Measurements from ENCODE around the gene JARID2.

The JARID2 gene

GRCh38 chr6:15245361-15246216 is at the start of gene JARID2:
JARID2 (plus strand) TSS chr6:15246069; CDS start chr6:15246540, 471 bp downstream.
- peak; percentile 70 for DNase-seq

DNA sequence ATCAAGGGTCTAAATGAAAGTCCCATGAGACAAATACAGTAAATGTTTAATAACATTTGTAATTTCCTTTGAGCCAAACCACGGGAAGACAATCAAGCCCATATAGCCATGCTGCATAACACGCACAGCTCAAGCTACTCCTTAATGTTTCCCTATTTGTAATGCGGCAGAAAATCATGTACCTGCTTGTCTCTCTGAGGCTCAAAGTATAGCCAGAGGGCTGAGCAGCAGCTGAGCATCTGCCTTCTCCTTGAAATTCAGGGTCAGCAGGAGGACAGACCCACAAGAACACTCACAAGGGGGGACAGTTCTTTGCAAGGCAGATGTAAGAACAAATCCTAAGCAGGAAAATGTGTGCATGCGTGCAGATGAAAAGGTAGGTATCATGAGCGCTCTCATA is 45.8 kb upstream of the JARID2 start:
- no peak for DNase-seq

DNA sequence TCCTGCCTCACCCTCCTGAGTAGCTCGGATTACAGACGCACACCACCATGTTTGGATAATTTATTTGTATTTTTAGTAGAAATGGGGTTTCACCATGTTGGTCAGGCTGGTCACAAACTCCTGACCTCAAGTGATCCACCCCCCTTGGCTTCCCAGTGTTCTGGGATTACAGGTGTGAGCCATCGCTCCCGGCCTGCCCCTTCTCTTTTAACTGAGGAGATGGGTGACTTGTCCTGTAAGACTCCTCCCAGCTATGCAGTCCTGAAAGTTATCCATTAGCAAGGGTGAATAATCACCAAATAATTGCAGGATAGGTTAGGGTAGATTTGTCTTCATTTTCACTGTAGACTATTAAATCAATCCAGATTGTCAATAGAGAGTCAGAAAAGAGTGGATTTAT is 40.5 kb upstream of the JARID2 start:
- DNase-seq, result no peak

GRCh38 chr6:15206887-15207286 is 39.0 kb upstream of the JARID2 start:
- no peak for DNase-seq

GRCh38 chr6:15207923-15208322 is 37.9 kb upstream of the JARID2 start:
- no peak for DNase-seq

GRCh38 chr6:15213838-15214400 is 31.9 kb upstream of the JARID2 start:
- no peak for DNase-seq

GRCh38 chr6:15218401-15218800 is 27.5 kb upstream of the JARID2 start:
- no peak for DNase-seq

GRCh38 chr6:15220062-15220461 is 25.8 kb upstream of the JARID2 start:
- DNase-seq, result no peak

GRCh38 chr6:15227827-15228318 is 18.0 kb upstream of the JARID2 start:
- no peak for DNase-seq

DNA sequence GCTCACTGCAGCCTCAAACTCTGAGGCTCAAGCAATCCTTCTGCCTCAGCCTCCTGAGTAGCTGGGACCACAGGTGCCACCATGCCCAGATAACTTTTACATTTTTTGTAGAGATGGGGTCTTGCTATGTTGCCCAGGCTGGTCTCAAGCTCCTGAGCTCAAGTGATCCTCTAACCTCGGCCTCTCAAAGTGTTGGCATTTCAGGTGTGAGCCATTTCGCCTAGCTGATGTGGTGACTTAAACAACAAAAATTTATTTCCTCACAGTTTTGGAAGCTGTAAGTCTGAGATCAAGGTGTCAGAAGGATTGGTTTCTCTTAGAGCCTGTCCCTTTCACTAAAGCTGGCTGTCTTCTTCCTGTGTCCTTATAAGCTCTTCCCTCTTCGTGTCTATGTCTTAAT is 15.0 kb upstream of the JARID2 start:
- no peak for DNase-seq

DNA sequence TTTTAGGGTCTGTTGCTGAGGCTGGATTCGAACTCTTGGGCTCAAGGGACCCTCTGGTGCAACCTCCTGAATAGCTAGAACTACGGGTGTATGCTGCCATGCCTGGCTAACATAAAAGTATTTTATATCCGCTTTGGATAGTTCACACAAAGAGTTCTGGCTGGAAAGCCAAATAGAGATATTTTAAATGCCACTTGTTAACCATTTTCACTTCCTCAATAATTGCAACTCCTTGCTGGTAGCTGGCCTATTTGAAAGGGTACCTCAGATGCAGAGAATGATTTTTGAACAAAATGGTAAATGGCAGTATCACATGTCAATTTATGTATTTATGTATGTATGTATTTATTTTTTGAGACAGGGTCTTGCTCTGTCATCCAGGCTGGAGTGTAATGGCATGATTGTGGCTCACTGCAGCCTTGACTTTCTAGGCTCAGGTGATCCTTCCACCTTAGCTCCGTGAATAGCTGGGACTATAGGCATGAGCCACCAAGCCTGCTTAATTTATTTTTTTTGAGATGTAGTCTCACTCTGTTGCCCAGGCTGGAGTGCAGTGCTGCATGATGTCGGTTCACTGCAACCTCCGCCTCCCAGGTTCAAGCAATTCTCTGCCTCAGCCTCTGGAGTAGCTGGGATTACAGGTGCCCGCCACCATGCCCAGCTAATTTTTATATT is 12.9 kb upstream of the JARID2 start:
- no peak for DNase-seq

DNA sequence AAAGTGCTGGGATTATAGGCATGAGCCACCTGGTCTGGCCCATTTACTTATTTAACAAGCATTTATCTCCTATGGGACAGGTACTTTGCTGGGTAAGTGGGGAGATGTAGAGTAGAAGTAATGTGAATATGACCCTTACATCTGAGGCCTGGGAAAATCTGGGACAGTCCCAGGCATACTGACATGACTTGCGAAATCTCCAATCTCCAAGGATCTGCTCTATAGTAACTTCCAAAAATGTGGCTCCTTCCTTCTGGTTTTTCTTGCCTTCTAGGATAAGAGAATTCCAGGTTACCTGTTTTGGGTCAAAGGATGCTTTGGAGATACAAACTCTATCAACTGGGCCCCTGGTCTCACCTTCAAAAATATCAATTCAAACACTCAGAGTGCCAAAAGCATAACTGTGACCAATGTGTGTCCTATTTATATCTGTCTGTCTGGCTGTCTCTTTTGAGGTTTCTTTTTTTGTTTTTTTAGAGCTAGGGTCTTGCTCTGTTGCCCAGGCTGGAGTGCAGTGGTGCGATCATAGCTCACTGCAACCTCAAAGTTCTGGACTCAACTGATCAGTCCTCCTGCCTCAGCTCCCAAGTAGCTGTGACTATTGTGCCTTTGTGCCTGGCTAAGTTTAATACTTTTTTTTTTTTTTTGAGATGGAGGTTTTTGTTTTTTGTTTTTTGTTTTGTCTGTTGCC is 11.7 kb upstream of the JARID2 start:
- DNase-seq, result no peak

DNA sequence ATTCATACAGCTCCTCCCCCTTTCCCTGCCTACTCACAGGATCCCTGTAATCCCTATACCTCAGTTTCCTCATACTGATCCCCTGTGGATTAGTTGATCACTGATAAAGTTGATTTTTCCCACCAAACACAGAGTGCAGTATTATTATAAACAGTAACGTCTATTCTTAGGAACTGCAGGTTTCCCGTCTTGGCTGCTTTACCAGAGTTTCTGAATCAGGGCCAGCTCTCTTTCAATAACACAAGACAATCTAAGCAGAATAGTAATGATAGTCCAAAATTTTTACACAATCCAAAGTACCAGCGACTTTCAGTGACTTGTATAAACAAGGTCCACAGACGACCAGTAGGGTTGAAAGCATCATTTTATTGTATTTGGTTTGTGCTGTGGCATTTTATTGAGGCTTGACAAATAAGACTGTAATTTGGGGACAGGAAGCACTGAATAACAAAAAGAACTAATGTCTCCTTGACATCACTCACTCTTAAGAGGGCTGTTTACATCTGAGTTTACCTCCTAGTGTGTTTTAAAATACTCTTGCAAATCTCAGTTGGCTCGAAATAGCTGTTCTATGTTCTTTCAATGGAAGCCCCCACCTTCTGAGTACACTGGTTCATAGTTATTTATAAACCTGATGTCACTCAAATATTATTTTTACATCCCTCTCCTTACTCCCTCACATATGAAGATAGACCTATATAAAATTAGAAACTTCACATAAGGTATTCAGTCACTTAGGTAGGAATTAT is 6.1 kb upstream of the JARID2 start:
- no peak for DNase-seq

DNA sequence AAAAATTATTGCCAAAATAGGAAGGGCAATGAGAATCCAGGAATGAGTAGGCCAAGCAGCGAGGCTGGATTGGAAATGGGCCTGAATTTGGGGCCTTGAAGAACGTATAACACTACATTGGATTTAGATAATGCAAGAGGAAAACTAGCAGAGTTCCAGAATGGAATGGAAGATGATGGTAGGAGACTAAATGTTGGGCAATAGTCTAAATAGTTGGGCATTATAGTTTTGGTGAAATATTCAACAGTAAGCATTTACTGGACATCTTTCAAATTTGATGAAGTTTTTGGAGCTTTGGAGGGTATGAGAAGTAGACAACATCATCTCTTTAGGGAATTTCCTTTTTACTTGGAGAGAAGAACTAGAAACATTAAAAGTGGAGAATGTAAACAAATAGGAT is 3.4 kb upstream of the JARID2 start:
- no peak for DNase-seq

DNA sequence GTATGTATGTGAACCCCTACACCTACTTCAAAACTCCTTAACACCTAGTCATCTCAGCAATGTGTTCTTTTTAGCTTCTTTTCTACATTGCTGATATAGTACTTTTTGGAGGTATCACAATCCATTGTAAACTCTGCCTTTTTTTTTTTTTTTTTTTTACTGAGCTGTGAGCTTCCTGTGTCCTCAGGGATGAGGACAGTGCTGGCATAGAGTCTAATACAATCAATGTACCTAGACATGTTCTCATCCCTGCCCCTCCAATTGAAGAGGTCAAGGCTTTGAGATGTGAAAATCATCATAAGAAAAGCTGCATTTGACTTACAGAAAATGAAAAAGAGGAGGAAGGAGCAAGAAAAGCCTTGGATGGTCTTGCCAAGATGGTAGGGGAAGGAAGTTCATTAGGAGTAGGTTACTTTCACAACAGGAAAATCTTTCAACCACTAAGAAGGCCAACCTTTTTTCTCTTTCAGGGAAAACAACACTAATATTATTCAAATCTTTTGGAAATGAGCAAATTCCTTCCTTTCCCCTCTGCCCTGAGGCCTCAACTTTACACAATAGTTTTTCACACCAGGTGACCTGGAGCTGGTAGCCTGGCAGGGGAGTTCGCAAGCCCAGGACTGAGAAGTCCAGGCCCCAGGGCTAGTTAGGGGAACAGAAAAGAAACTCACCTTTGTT is 2.8 kb upstream of the JARID2 start:
- DNase-seq, result no peak

DNA sequence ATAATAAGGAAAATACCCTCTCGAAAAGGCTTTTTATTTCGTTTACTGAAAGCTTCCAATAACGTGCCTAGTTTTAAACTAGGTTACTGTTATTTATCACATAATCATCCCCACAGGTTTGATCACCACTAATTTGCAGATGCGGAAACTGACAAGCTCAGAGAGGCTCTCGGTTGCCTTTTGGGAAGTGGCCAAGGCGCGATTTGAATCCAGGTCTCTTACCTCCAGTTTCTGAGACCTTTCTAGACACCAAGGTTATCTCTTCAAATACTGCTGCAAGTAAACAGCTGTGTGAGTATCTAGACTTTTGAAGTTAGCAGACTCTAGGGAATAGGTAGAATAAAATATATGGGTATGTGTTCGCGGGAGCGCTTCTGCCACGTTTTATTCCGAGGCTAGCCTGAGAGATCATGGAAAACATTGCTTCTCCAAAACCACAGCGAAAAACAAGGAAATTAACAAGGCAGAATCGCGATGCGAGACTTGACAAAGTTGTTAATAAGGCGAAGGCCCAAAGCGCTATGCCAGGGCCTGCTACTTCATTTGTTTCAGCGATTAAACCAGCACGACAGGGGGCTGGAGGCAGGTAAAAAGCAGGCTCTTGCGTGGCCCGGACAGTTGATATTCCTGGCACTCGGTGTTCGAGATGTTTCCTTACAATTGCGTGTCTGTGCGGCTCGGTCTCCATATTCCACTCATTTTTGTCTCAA is 1.8 kb upstream of the JARID2 start:
- DNase-seq, result no peak

GRCh38 chr6:15244620-15245360 is 1.1 kb upstream of the JARID2 start:
- DNase-seq, result no peak

DNA sequence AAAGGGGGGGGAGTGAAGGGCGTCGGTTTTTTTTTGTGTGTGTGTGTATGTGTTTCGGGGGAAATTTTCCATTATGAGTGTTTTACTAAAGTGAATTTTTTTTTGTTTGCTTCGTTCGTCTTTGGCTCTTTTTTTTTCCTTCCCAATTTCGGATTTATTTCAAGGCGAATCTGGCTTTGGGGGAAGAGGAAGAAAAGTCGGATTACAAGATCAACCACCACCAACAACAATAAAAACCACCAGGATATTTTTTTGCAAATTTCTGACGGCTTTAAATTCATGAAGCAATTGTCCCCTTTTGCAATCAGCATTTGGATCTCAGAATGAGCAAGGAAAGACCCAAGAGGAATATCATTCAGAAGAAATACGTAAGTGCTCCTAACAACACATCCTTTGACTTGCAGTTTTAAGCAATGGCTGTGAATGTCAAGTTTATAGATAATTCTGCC is 372 bp downstream of the JARID2 start:
- DNase-seq, result no peak

- no peak for DNase-seq
Observed at GRCh38 chr6:15246666-15247499, 1.0 kb downstream of the JARID2 start.
